AG09319 (cell line): ENCODE measurements around the gene TBC1D1.

Experiments used
- DNase-seq: peaks from one replicate; pipeline ENCODE4 v3.0.0-alpha.2; 2010; ENCODE audit warnings: low read depth; ENCODE audit errors: extremely low read depth
- CTCF ChIP-seq: IDR thresholded peaks from 2 replicates; pipeline ENCODE4 v1.5.1; 2011; ENCODE audit warnings: low read depth, mild to moderate bottlenecking, inconsistent platforms, low read length, moderate library complexity

TBC1D1 gene

GRCh38 chr4:37890801-37891259, at the start of gene TBC1D1:
Gene TBC1D1 (plus strand): TSS chr4:37891084. CDS start chr4:37902096, 11,012 bp downstream.
- TF ChIP-seq CTCF: no peak
- DNase-seq: no peak

GRCh38 chr4:37844204-37844603, 46.7 kb upstream of the TBC1D1 start:
- no peak for DNase-seq

GRCh38 chr4:37845201-37845600, 45.7 kb upstream of the TBC1D1 start:
- TF ChIP-seq CTCF: no peak
- DNase-seq: no peak

More at GRCh38 chr4:37844204-37844603, 46.7 kb upstream of the TBC1D1 start:
- TF ChIP-seq CTCF: no peak

- no peak for TF ChIP-seq CTCF
- DNase-seq: no peak
Measured at GRCh38 chr4:37847311-37847884, 43.5 kb upstream of the TBC1D1 start.

GRCh38 chr4:37852376-37852775, 38.5 kb upstream of the TBC1D1 start:
- no peak for DNase-seq
- no peak for TF ChIP-seq CTCF

- no peak for DNase-seq
- TF ChIP-seq CTCF: no peak
Measured at GRCh38 chr4:37858112-37858511, 32.8 kb upstream of the TBC1D1 start.

- TF ChIP-seq CTCF: no peak
- DNase-seq: no peak
Measured at GRCh38 chr4:37858872-37859271, 32.0 kb upstream of the TBC1D1 start.
